Raji (cell line): ENCODE data around the gene RPL29.

Experiments used
- POLR2A ChIP-seq: IDR thresholded peaks from 2 replicates; pipeline ENCODE4 v1.6.1; 2011; ENCODE audit warnings: low read depth, low read length, control low read depth; ENCODE audit not compliant: insufficient read depth

The RPL29 gene

GRCh38 chr3:51995346-51996163 is at the start of gene RPL29:
RPL29 (minus strand) TSS chr3:51995895; CDS start chr3:51995461, 434 bp downstream.
- peak; percentile 95 for TF ChIP-seq POLR2A

DNA sequence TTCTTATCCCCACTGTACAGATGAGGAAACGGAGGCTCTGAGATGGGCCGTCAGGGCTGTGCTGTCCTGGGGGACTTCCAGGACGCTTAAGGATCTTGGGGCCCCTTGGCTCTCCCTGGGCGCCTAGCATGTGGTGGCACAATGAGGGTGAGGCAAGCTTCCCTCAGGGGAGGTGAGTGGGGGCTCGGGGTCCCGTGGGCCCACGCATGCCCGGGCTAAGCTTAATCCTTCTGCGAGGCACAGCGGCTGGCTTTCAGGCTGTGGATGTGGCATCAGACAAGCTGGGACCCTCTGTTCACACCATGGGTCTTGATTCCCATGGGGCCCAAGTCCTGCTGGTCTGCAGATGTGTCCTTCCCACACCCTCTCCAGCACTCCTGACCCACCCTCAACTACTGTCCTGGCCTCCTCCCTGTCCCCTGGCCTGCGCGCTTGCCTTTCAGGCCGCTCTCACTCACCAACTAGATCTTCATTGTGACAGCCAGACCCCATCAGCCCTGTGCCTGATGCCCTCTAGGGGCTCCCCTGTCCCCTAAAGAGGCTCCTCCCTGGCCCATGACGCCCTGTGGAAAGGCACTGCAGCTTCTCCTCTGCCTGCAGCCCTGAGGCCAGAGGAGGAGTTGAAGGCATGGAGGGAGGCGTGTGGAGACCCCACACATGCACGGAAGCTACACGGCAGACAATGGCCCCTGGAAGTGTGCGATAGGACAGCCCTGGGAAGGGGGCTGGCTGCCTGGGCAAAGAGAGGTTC is 49.3 kb upstream of the RPL29 start:
- TF ChIP-seq POLR2A = no peak

GRCh38 chr3:52043750-52044149 is 48.1 kb upstream of the RPL29 start:
- no peak for TF ChIP-seq POLR2A

- no peak for TF ChIP-seq POLR2A
Observed at GRCh38 chr3:52041118-52041731, 45.5 kb upstream of the RPL29 start.

DNA sequence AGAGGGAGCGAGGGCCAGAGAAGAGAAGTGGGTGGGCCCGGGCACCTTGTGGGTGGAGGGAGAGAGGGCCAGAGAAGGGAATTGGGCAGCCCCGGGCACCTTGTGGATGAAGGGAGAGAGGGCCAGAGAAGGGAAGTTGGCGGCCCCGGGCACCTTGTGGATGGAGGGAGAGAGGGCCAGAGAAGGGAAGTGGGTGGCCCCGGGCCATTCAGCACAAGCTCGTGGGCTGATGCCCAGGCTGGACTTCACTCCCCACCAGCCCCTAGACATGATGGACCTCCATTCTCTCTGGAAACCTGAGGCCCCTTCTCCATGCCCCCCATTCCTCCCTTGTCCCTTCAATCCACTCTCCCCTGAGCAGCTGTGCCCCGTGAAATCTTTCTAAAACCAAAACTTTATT is 44.9 kb upstream of the RPL29 start:
- TF ChIP-seq POLR2A = no peak

- no peak for TF ChIP-seq POLR2A
Observed at GRCh38 chr3:52039846-52040245, 44.2 kb upstream of the RPL29 start.

DNA sequence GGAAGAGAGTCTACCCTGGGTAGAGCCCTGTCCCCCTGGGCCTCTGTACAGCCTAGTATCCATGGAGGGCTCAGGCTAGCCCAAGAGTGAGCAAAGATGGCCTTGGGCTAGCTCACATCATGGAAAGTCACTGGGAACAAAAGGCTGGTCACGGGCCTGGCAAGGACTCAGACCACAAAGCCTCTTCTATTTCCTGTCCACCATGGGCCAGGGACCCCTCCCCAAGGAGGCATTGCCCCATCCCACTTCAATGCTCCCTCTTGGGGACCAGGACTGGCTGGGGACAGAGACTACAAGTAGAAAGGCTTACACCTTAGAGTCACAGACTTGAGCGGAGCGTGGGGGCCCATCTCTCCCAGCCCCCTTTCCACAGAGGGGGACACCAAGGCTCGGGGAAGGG is 43.7 kb upstream of the RPL29 start:
- TF ChIP-seq POLR2A = no peak

GRCh38 chr3:52038227-52038626 is 42.5 kb upstream of the RPL29 start:
- TF ChIP-seq POLR2A = no peak

- no peak for TF ChIP-seq POLR2A
Observed at GRCh38 chr3:52037291-52037690, 41.6 kb upstream of the RPL29 start.

DNA sequence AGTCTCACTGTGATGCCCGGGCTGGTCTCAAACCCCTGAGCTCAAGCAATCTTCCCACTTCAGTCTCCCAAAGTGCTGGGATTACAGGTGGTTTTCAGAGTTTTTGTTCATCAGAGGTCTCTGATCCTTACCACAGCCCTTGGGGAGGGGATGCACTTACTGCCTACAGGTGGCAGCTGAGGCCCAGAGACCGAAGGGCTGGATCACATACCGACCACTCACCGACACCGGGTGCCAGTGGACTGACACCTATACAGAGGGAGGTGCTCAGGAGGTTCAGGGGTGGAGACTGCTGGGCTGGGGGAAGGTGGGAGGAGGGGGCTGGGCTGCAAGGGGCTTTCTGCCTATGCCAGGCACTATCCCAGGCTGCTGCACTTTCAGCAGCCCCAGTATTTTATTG is 41.1 kb upstream of the RPL29 start:
- TF ChIP-seq POLR2A = no peak

- TF ChIP-seq POLR2A = no peak
Observed at GRCh38 chr3:52036222-52036694, 40.6 kb upstream of the RPL29 start.

GRCh38 chr3:52034651-52035050 is 39.0 kb upstream of the RPL29 start:
- TF ChIP-seq POLR2A = no peak

DNA sequence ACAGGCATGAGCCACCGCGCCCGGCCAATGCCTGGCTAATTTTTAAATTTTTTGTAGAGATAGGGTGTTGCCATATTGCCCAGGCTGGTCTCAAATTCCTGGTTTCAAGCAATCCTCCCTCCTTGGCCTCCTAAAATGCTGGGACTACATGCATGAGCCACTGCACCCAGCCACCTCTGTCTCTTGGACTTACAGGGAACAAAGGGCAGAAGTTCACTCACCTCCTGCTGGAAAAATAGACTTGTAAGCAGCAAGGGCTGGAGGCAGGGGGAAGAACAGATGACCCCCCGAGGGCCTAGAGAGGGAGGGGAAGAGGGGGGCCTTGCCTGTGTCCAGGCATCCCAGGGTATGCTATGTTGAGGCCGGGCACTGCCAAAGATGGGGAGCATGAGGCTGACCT is 38.5 kb upstream of the RPL29 start:
- TF ChIP-seq POLR2A = no peak

DNA sequence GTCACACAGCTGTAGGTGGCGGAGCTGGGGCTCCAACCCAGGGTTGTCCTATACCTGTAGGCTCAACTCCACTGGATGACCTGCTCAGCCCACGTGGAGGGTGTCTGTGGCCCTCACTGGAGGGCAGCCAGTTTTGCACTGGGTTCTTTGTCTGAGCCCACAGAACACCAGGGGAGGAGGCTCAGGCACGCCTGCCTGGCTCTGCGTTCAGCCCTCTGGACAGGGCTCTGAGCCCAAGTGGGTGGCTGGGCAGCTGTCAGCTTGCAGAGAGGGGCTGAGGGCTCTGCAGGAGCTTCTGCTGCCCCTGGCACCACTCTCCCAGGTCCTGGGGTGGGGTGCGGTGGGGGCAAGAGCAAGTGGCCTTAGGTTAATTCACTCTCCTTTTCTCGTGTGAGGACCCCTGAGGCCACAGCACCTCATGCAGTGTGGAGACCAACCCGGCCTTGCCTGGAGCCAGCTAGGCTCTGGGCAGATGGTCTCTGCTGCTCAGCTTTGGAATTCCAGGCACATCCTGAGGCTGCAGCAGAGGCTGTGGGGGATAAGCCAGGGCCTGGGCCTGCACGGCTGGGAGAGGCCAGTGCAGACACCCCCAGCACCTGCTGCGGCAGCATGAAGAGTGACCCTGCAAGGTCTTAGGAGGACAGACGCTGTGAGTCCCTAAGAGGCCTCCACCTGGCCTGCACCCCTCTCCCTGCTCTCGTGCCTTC is 37.2 kb upstream of the RPL29 start:
- TF ChIP-seq POLR2A = no peak

GRCh38 chr3:52031896-52032295 is 36.2 kb upstream of the RPL29 start:
- TF ChIP-seq POLR2A = no peak

DNA sequence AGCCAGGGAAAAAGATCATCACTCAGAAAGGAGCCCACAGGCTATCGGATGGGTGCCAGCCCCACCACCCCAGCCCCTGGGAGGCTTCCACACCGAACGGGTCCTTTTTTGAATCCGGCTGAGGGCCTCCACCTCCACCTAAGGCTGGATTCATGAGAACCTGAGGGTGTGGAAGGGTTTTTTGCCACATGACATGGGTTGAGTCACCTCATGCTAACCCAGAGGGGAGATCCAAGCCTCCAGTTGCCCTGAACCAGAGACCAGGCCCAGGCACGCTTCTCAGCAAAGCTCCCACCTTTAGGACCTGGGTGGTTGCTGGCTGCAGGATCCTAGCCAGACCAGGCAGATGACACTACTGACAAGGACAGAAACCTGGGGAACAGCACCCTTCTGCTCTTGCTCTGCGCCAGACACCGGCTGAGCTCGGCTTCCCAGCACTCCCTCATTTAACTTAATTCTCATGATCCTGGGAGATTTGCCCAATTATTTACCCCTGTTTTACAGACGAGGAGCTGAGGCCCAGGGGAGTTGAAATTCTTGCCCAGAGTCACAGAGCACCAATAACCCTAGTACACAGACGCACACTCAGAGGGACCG is 35.1 kb upstream of the RPL29 start:
- no peak for TF ChIP-seq POLR2A
